ENCODE data around the gene MED20.

GRCh38 chr6:41957117-41957516 lies 36.2 kb upstream of the MED20 start:
- TF ChIP-seq FOSL1 (IDR thresholded peaks at IDR 0.05; ENCODE audit: low read depth) (no peak), POLR2AphosphoS5 (IDR thresholded peaks at IDR 0.05; ENCODE audit: low read depth, low read length) (no peak), CTCF (IDR thresholded peaks at IDR 0.05 in 2 of 3, conservative IDR thresholded peaks at IDR 0.05 in 1 of 3; ENCODE audit: borderline replicate concordance in 1 of 3, insufficient read depth in 1 of 3, low read depth in 2 of 3, low read length in 2 of 3) (no peak), EZH2 (IDR thresholded peaks at IDR 0.05) (no peak), YY1 (IDR thresholded peaks at IDR 0.05; ENCODE audit: extremely low read depth, insufficient replicate concordance, low read depth, low read length) (no peak), ZBTB33 (IDR thresholded peaks at IDR 0.05; ENCODE audit: extremely low read depth, insufficient replicate concordance, low read length) (no peak), MAX (IDR thresholded peaks at IDR 0.05) (no peak), SP1 (IDR thresholded peaks at IDR 0.05; ENCODE audit: low read depth) (no peak), REST (IDR thresholded peaks at IDR 0.05; ENCODE audit: low read depth) (no peak)
